A673 (cell line): ENCODE results near the gene SLC35F6. TPM values are rescaled to one million over a fixed set of nuclear protein-coding genes. Genes with fewer than 3 reads are reported as not detected.
A peak's percentile ranks its signal among the peaks of the same experiment; 100 is the strongest.

Source experiments
- BruUV-seq: library from RNA; stranded (reverse); fragments of 400-500 nt; replicated peaks from 2 replicates; lab custom pipeline; 2021; lab: Mats Ljungman, UMichigan
- CTCF ChIA-PET: fragments of 300-600 bp; sonication (Branson Sonifier 250); formaldehyde crosslinking; loops from one replicate; lab custom pipeline; 2022; ENCODE audit warnings: antibody characterized with exemption; lab: Charles Lee
- POLR2A ChIA-PET: fragments of 300-600 bp; sonication (Branson Sonifier 250); formaldehyde crosslinking; loops from one replicate; lab custom pipeline; 2022; ENCODE audit warnings: antibody characterized with exemption; ENCODE audit not compliant: low non-redundant PET; lab: Charles Lee
- DNase-seq: peaks from one replicate; pipeline ENCODE4 v3.0.0-alpha.2; 2015; ENCODE audit warnings: low spot score
- H3K27ac ChIP-seq: fragments of 200-600 bp; sonication (generic); 2 replicates; pipeline ENCODE4 v1.5.1; 2016; ENCODE audit warnings: mixed run types, low read depth, mild to moderate bottlenecking, mixed read lengths, antibody characterized with exemption, low read length; ENCODE audit not compliant: poor library complexity, severe bottlenecking
- H3K27me3 ChIP-seq: fragments of 200-600 bp; sonication (generic); replicated peaks from 2 replicates; pipeline ENCODE4 v1.6.1; 2017; ENCODE audit warnings: mixed run types, low read depth, mild to moderate bottlenecking, mixed read lengths, antibody characterized with exemption, low read length; ENCODE audit not compliant: insufficient read depth, poor library complexity
- H3K36me3 ChIP-seq: fragments of 200-600 bp; sonication (generic); 2 replicates; pipeline ENCODE4 v1.6.1; 2016; ENCODE audit warnings: mixed run types, mild to moderate bottlenecking, mixed read lengths, antibody characterized with exemption, low read length; ENCODE audit not compliant: insufficient read depth, poor library complexity, severe bottlenecking
- H3K4me1 ChIP-seq: fragments of 200-600 bp; sonication (generic); 2 replicates; pipeline ENCODE4 v1.6.1; 2017; ENCODE audit warnings: mixed run types, mild to moderate bottlenecking, mixed read lengths, antibody characterized with exemption, low read length; ENCODE audit not compliant: insufficient read depth, poor library complexity, severe bottlenecking
- H3K4me3 ChIP-seq: fragments of 200-600 bp; sonication (generic); 2 replicates; pipeline ENCODE4 v1.5.1; 2016; ENCODE audit warnings: low read depth, mixed run types, mild to moderate bottlenecking, mixed read lengths, low read length; ENCODE audit not compliant: poor library complexity, severe bottlenecking
- H3K9me3 ChIP-seq: fragments of 200-600 bp; sonication (generic); 2 replicates; pipeline ENCODE4 v1.6.1; 2016; ENCODE audit warnings: mixed run types, low read depth, mild to moderate bottlenecking, mixed read lengths, antibody characterized with exemption, low read length; ENCODE audit not compliant: poor library complexity, severe bottlenecking
- CTCF ChIP-seq: fragments of 300-800, 200-600 bp; sonication (generic); conservative IDR thresholded peaks from 2 replicates; pipeline ENCODE4 v1.5.1; 2017; ENCODE audit warnings: low read depth, mild to moderate bottlenecking, antibody characterized with exemption, low read length, moderate library complexity, mixed read lengths
- EZH2 ChIP-seq: fragments of 200-600 bp; sonication (generic); IDR thresholded peaks from 2 replicates; pipeline ENCODE4 v1.6.1; 2017; ENCODE audit warnings: borderline replicate concordance, low read depth, mild to moderate bottlenecking, mixed read lengths, antibody characterized with exemption, low read length; ENCODE audit not compliant: poor library complexity, severe bottlenecking
- intact Hi-C: fragments of 100-400 bp; cut with micrococcal nuclease; formaldehyde crosslinking; loops from one replicate; pipeline ENCODE4 v1.10.0; 2022; ENCODE audit not compliant: unreplicated experiment
- total RNA-seq: library from RNA; stranded (reverse); gene quantifications from 2 replicates; pipeline ENCODE4 v1.2.3, GENCODE V29; 2021

The SLC35F6 gene
- total RNA-seq, 1 experiment from 2014 or later, result 33.2 TPM

GRCh38 chr2:26780203-26780760 lies 16.2 kb downstream of the SLC35F6 start:
- no peak overlapping the region for H3K27ac ChIP-seq
- H3K4me1 ChIP-seq, result no peaks in the 10 kb centered on the region
- H3K36me3 ChIP-seq, result peaks cover 18% of the 10 kb centered on the region
- no peaks in the 10 kb centered on the region for H3K9me3 ChIP-seq
- ChIA-PET POLR2A (no interaction called here), CTCF (no interaction called here)
- BruUV-seq, result TSS peak; percentile 19
- no peak for TF ChIP-seq EZH2
- no peak for TF ChIP-seq CTCF
- no peak for DNase-seq
- intact Hi-C loops, result no loop called here
- no peak overlapping the region for H3K4me3 ChIP-seq
- no peaks in the 10 kb centered on the region for H3K27me3 ChIP-seq

- BruUV-seq, result no TSS peak
- H3K27ac ChIP-seq, result no peak overlapping the region
- no peak for DNase-seq
- CTCF ChIA-PET, result no interaction called here
- peaks cover 4% of the 10 kb centered on the region for H3K4me1 ChIP-seq
- POLR2A ChIA-PET, result no interaction called here
- H3K4me3 ChIP-seq, result no peak overlapping the region
- no peaks in the 10 kb centered on the region for H3K27me3 ChIP-seq
- peaks cover 14% of the 10 kb centered on the region for H3K36me3 ChIP-seq
- intact Hi-C loops, result no loop called here
- no peak for TF ChIP-seq CTCF
- no peak for TF ChIP-seq EZH2
- H3K9me3 ChIP-seq, result no peaks in the 10 kb centered on the region
Measured at GRCh38 chr2:26782876-26783704, 19.0 kb downstream of the SLC35F6 start.

- Histone ChIP-seq H3K36me3 (peaks cover 24% of the 10 kb centered on the region), H3K9me3 (no peaks in the 10 kb centered on the region), H3K27ac (no peak overlapping the region), H3K4me3 (no peak overlapping the region), H3K4me1 (peaks cover 4% of the 10 kb centered on the region), H3K27me3 (no peaks in the 10 kb centered on the region)
- intact Hi-C loops, result no loop called here
- CTCF ChIA-PET, result no interaction called here
- POLR2A ChIA-PET, result no interaction called here
- TF ChIP-seq EZH2 (no peak), CTCF (no peak)
- no TSS peak for BruUV-seq
- DNase-seq, result no peak
Measured at GRCh38 chr2:26784570-26785234, 20.6 kb downstream of the SLC35F6 start.
